Esophagus (tissue), 2 donors: ENCODE measurements around the gene CELSR3. TPM values are rescaled to one million over a fixed set of nuclear protein-coding genes. Genes with fewer than 3 reads are reported as not detected.

Source experiments
- H3K27ac ChIP-seq, 2 donors: one replicate each; pipeline ENCODE4 v1.5.1; 2013; ENCODE audit warnings: low read depth in 2 of 2, mild to moderate bottlenecking in 2 of 2, inconsistent platforms in 1 of 2, low read length in 1 of 2, moderate library complexity in 1 of 2
- H3K27me3 ChIP-seq, 2 donors: one replicate each; pipeline ENCODE4 v1.6.1; 2013; ENCODE audit warnings: low read length in 2 of 2, control low read depth in 1 of 2, mild to moderate bottlenecking in 1 of 2; ENCODE audit not compliant: insufficient read depth in 2 of 2, control insufficient read depth in 1 of 2
- H3K36me3 ChIP-seq, 2 donors: one replicate each; pipeline ENCODE4 v1.6.1; 2013; ENCODE audit warnings: low read length in 1 of 2; ENCODE audit not compliant: control insufficient read depth in 2 of 2, insufficient read depth in 2 of 2
- H3K4me1 ChIP-seq, 2 donors: one replicate each; pipeline ENCODE4 v1.6.1; 2013; ENCODE audit warnings: low read length in 1 of 2; ENCODE audit not compliant: control insufficient read depth in 2 of 2, insufficient read depth in 2 of 2
- H3K4me3 ChIP-seq, 2 donors: one replicate each; pipeline ENCODE4 v1.5.1; 2013; ENCODE audit warnings: low read length in 2 of 2, mild to moderate bottlenecking in 2 of 2, low read depth in 1 of 2, moderate library complexity in 1 of 2
- H3K9me3 ChIP-seq, 2 donors: one replicate each; pipeline ENCODE4 v1.6.1; 2013; ENCODE audit warnings: mild to moderate bottlenecking in 2 of 2, low read depth in 1 of 2, low read length in 1 of 2, moderate library complexity in 1 of 2; ENCODE audit not compliant: control insufficient read depth in 2 of 2, insufficient read depth in 1 of 2
- WGBS, 2 donors: extraction: QIAGEN DNeasy Blood & Tissue Kit; methylation state at CpG; one replicate each; pipeline ENCODE4 v1.1.7; 2013; 5-methylcytosine and 5-hydroxymethylcytosine counted together
- polyA plus RNA-seq, 2 donors: library from polyadenylated mRNA; stranded (reverse); fragments of 200-250 nt; gene quantifications; one replicate each; pipeline ENCODE4 v1.2.3, GENCODE V29; 2013
- donor health status: healthy with polysubstance abuse.
- donor health status: Bipolar disorder and iron deficiency.

Gene CELSR3
- polyA plus RNA-seq, 2 donors: 0.36 to 0.77 TPM

GRCh38 chr3:48637305-48637704 lies 25.4 kb downstream of the CELSR3 start:
- H3K9me3 ChIP-seq: no peaks in the 10 kb centered on the region
- H3K27me3 ChIP-seq: no peaks in the 10 kb centered on the region
- peaks cover 0 to 9% of the 10 kb centered on the region in 2 donors for H3K36me3 ChIP-seq
- peaks cover 0 to 10% of the 10 kb centered on the region in 2 donors for H3K4me1 ChIP-seq
- H3K4me3 ChIP-seq: no peak overlapping the region
- H3K27ac ChIP-seq: no peak overlapping the region
- WGBS, 2 donors: 65 to 76% methylated on average over 6 of the region's 6 CpGs

GRCh38 chr3:48636149-48636655 lies 26.5 kb downstream of the CELSR3 start:
- Histone ChIP-seq H3K27me3 (no peaks in the 10 kb centered on the region), H3K4me1 (peaks cover 0 to 10% of the 10 kb centered on the region in 2 donors), H3K27ac (peak overlapping the region in 1 of 2 donors; percentile 69), H3K36me3 (peaks cover 0 to 16% of the 10 kb centered on the region in 2 donors), H3K9me3 (no peaks in the 10 kb centered on the region), H3K4me3 (peak overlapping the region; percentile 63 to 83)
- 46 to 55% methylated on average over 10 of the region's 10 CpGs for WGBS, 2 donors

- H3K27me3 ChIP-seq: no peaks in the 10 kb centered on the region
- 0% methylated on average over 66 to 68 of the region's 68 CpGs for whole genome bisulfite sequencing, 2 donors
- H3K4me3 ChIP-seq: peak within 1 kb of the TSS; percentile 63 to 83
- no peaks in the 10 kb centered on the region for H3K9me3 ChIP-seq
- H3K36me3 ChIP-seq: peaks cover 0 to 23% of the 10 kb centered on the region in 2 donors
- H3K27ac ChIP-seq: peak within 1 kb of the TSS; percentile 69 to 73
- peaks cover 0 to 10% of the 10 kb centered on the region in 2 donors for H3K4me1 ChIP-seq
Measured at GRCh38 chr3:48635222-48636021, 27.3 kb downstream of the CELSR3 start, which contains the start of gene SLC26A6. Gene SLC26A6, minus strand, starts transcription at chr3:48635461. Its CDS starts 68 bp downstream, at chr3:48635393.

GRCh38 chr3:48634661-48635221 lies 27.9 kb downstream of the CELSR3 start:
- Histone ChIP-seq H3K9me3 (no peaks in the 10 kb centered on the region), H3K27ac (peak overlapping the region; percentile 39 to 62), H3K27me3 (no peaks in the 10 kb centered on the region), H3K4me3 (peak overlapping the region; percentile 63 to 83), H3K36me3 (peaks cover 0 to 26% of the 10 kb centered on the region in 2 donors), H3K4me1 (peaks cover 0 to 10% of the 10 kb centered on the region in 2 donors)
- WGBS, 2 donors: 2 to 4% methylated on average over 30 of the region's 30 CpGs

GRCh38 chr3:48633743-48634142 lies 28.9 kb downstream of the CELSR3 start:
- Histone ChIP-seq H3K4me1 (peaks cover 0 to 10% of the 10 kb centered on the region in 2 donors), H3K27me3 (no peaks in the 10 kb centered on the region), H3K4me3 (no peak overlapping the region), H3K9me3 (no peaks in the 10 kb centered on the region), H3K27ac (no peak overlapping the region), H3K36me3 (peaks cover 0 to 30% of the 10 kb centered on the region in 2 donors)
- 92 to 99% methylated on average over 2 of the region's 2 CpGs for WGBS, 2 donors

GRCh38 chr3:48633256-48633655 lies 29.4 kb downstream of the CELSR3 start:
- Histone ChIP-seq H3K27ac (no peak overlapping the region), H3K27me3 (no peaks in the 10 kb centered on the region), H3K36me3 (peaks cover 0 to 34% of the 10 kb centered on the region in 2 donors), H3K9me3 (no peaks in the 10 kb centered on the region), H3K4me1 (peaks cover 0 to 10% of the 10 kb centered on the region in 2 donors), H3K4me3 (no peak overlapping the region)
- WGBS, 2 donors: 95 to 96% methylated on average over 15 of the region's 15 CpGs

- 89 to 91% methylated on average over 22 of the region's 22 CpGs for WGBS, 2 donors
Measured at GRCh38 chr3:48631516-48632448, 30.9 kb downstream of the CELSR3 start.

GRCh38 chr3:48630833-48631232 lies 31.9 kb downstream of the CELSR3 start:
- no peak overlapping the region for H3K27ac ChIP-seq
- no peaks in the 10 kb centered on the region for H3K27me3 ChIP-seq
- H3K4me1 ChIP-seq: peaks cover 0 to 7% of the 10 kb centered on the region in 2 donors
- peaks cover 0 to 42% of the 10 kb centered on the region in 2 donors for H3K36me3 ChIP-seq
- no peak overlapping the region for H3K4me3 ChIP-seq
- H3K9me3 ChIP-seq: no peaks in the 10 kb centered on the region
- 91 to 94% methylated on average over 12 of the region's 12 CpGs for WGBS, 2 donors

More at GRCh38 chr3:48631516-48632448, 30.9 kb downstream of the CELSR3 start:
- no peak overlapping the region for H3K4me3 ChIP-seq
- no peaks in the 10 kb centered on the region for H3K27me3 ChIP-seq
- H3K27ac ChIP-seq: no peak overlapping the region
- H3K4me1 ChIP-seq: peaks cover 0 to 10% of the 10 kb centered on the region in 2 donors
- peaks cover 0 to 37% of the 10 kb centered on the region in 2 donors for H3K36me3 ChIP-seq
- no peaks in the 10 kb centered on the region for H3K9me3 ChIP-seq

GRCh38 chr3:48630407-48630806 lies 32.3 kb downstream of the CELSR3 start:
- peaks cover 0 to 46% of the 10 kb centered on the region in 2 donors for H3K36me3 ChIP-seq
- no peak overlapping the region for H3K27ac ChIP-seq
- 96% methylated on average over 8 of the region's 8 CpGs for WGBS, 2 donors
- no peaks in the 10 kb centered on the region for H3K9me3 ChIP-seq
- H3K27me3 ChIP-seq: no peaks in the 10 kb centered on the region
- no peak overlapping the region for H3K4me3 ChIP-seq
- peaks cover 0 to 5% of the 10 kb centered on the region in 2 donors for H3K4me1 ChIP-seq
